ENCODE data around the gene DNAAF2.
"Not testable (repeated sequence)": the region's sequence is repeated elsewhere in the genome, so short reads cannot be mapped to it uniquely, and the experiment has no call there.

DNAAF2 gene

DNA sequence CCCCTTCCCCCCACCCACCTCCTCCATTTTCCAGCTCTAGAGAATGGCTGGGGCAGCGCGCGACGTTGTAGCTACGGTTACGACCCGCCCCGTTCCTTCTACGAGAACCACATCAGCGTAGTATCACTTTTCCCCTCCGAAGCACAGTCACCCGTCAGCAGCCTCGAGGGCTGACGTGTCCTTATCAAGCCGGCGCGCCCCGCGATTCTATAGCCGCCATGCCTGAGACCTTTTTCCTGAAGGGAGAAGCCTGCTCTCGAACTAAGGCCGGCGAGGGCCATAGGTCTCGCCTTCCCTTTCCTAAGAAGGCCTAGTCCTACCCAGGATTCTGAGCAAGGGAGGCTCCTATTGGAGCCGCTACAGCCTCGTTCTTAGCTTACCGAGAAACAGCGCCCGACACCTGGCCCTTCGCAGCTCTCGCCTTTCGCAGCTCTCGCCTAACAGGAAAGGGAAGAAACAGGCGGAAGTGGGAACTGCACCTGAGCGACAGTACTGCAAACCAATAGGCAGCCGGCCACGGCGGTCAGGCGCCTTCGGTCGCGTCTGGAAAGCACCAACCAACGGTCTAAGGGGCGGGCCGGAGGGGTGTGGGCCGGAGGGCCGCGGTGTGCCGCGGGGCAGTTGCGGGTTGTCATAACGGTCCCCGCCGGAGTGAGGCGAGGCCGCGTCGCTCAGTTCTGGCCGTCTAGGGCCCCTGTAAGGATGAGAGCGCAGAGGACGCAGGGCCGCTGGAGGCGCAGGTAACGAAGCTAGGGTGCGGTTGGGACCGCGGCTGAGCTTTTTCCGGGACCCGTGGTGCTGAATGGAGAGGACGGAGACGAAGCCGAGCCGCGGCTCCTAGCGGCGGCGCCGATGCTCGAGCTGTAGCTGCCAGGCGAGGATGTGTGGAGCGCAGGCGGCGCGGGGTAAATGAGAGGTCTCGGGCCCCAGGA is 14.6 kb downstream of the DNAAF2 start, which contains the start of the genes MGAT2 and RPL36AL:
MGAT2 (plus strand) TSS at position 618 of the 932 bp plus-strand sequence. CDS start 470 bp downstream, outside the sequence.
RPL36AL (minus strand) TSS at position 445 of the 932 bp plus-strand sequence. CDS start 1,522 bp downstream, outside the sequence.
- peak; percentile 97 for DNase-seq (ENCODE audit: low read depth)
- H3K4me3 ChIP-seq (ENCODE audit: low read length): peak within 1 kb of the TSS; percentile 98
- TF ChIP-seq CTCF (conservative IDR thresholded peaks at IDR 0.05; ENCODE audit: low read depth, low read length): peak; percentile 32

DNA sequence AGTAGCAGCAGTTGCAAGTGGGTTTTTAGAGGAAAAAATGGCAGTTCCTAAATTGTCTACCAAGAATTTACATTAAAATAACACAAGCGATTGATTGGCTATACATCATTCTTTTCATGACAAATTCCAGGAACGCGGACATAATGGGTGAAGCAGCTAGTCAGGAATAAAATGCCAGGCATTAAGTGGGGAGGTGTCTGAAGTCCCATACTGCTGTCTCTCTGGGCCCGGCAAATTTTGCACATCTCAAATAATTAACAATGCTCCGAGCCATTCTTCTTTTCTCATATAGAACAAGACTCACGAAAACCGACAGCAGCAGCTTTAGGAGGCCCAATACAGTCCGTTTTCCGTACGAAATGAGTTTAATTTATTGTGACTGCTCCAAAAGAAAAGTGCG is 15.3 kb downstream of the DNAAF2 start:
- peak overlapping the region; percentile 98 for H3K4me3 ChIP-seq (ENCODE audit: low read length)
- no peak for DNase-seq (ENCODE audit: low read depth)
- no peak for TF ChIP-seq CTCF (conservative IDR thresholded peaks at IDR 0.05; ENCODE audit: low read depth, low read length)

GRCh38 chr14:49619273-49619672 is 15.8 kb downstream of the DNAAF2 start:
- not testable (repeated sequence) for DNase-seq (ENCODE audit: low read depth)

GRCh38 chr14:49617852-49618519 is 17.1 kb downstream of the DNAAF2 start:
- no peak for DNase-seq (ENCODE audit: low read depth)
- no peak overlapping the region for H3K4me3 ChIP-seq (ENCODE audit: low read length)
- no peak for TF ChIP-seq CTCF (conservative IDR thresholded peaks at IDR 0.05; ENCODE audit: low read depth, low read length)

More at GRCh38 chr14:49619273-49619672, 15.8 kb downstream of the DNAAF2 start:
- peak overlapping the region; percentile 98 for H3K4me3 ChIP-seq (ENCODE audit: low read length)

DNA sequence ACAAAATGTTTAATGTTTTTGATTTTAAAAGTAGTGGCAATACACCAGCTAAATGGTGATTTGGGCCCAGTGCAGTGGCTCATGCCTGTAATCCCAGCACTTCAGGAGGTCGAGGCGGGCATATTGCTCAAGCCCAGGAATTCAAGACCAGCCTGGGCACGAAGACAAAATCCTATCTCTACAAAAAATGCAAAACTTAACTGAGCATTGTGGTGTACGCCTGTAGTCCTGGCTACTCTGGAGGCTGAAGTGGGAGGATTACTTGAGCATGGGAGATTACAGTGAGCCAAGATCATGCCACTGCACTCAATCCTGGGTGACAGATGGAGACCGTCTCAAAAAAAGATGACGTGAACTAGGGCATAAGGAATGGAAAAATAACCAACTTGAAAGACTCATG is 19.3 kb downstream of the DNAAF2 start:
- no peak overlapping the region for H3K4me3 ChIP-seq (ENCODE audit: low read length)
- DNase-seq (ENCODE audit: low read depth): no peak
- TF ChIP-seq CTCF (conservative IDR thresholded peaks at IDR 0.05; ENCODE audit: low read depth, low read length): no peak

DNA sequence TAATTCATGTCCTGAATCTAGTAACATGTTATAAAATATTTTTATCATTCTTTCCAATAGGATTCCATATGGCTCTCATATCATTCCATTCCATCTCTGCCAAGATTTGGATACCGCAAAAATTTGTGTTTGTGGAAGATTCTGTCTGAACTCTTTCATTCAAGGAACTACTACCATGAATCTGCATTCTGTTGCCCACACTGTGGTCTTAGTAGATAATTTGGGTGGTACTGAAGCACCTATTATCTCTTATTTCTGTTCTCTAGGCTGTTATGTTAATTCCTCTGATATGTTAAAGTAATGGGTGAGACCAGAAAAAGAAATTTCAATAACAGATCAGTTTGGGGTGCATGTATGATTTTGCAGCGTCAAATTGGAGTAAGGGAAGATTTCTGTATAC is 20.8 kb downstream of the DNAAF2 start:
- no peak for TF ChIP-seq CTCF (conservative IDR thresholded peaks at IDR 0.05; ENCODE audit: low read depth, low read length)
- H3K4me3 ChIP-seq (ENCODE audit: low read length): no peak overlapping the region
- DNase-seq (ENCODE audit: low read depth): no peak

GRCh38 chr14:49612671-49613070 is 22.4 kb downstream of the DNAAF2 start:
- TF ChIP-seq CTCF (conservative IDR thresholded peaks at IDR 0.05; ENCODE audit: low read depth, low read length): no peak
- H3K4me3 ChIP-seq (ENCODE audit: low read length): no peak overlapping the region
- DNase-seq (ENCODE audit: low read depth): no peak

All from retinal pigment epithelial cell (primary cell).